MM.1S (cell line): ENCODE data around the gene CFC1.
"Not testable (repeated sequence)": the region's sequence is repeated elsewhere in the genome, so short reads cannot be mapped to it uniquely, and the experiment has no call there.

Source experiments
- DNase-seq: peaks from one replicate; pipeline ENCODE4 v3.0.0-alpha.2; 2015
- H2AFZ ChIP-seq: fragments of 300-600 bp; sonication (generic); 2 replicates; pipeline ENCODE4 v1.6.0; 2016; ENCODE audit warnings: antibody characterized with exemption, low read length
- H3F3A ChIP-seq: fragments of 300-600 bp; sonication (generic); 2 replicates; pipeline ENCODE4 v1.6.1; 2016; ENCODE audit warnings: mild to moderate bottlenecking, antibody characterized with exemption, low read length, moderate library complexity, mixed read lengths; ENCODE audit not compliant: insufficient read depth
- H3K27ac ChIP-seq: fragments of 300-600 bp; sonication (generic); 2 replicates; pipeline ENCODE4 v1.5.1; 2016; ENCODE audit warnings: mild to moderate bottlenecking, low read length
- H3K27me3 ChIP-seq: fragments of 300-600 bp; sonication (generic); replicated peaks from 2 replicates; pipeline ENCODE4 v1.6.0; 2016; ENCODE audit warnings: low read length; ENCODE audit not compliant: insufficient read depth
- H3K36me3 ChIP-seq: fragments of 300-600 bp; sonication (generic); replicated peaks from 2 replicates; pipeline ENCODE4 v1.6.1; 2016; ENCODE audit warnings: mild to moderate bottlenecking, low read length, mixed read lengths; ENCODE audit not compliant: insufficient read depth
- H3K4me1 ChIP-seq: fragments of 300-600 bp; sonication (generic); 2 replicates; pipeline ENCODE4 v1.6.1; 2016; ENCODE audit warnings: low read length, mixed read lengths
- H3K4me2 ChIP-seq: fragments of 300-600 bp; sonication (generic); 2 replicates; pipeline ENCODE4 v1.6.0; 2016; ENCODE audit warnings: low read depth, low read length
- H3K4me3 ChIP-seq: fragments of 300-600 bp; sonication (generic); 2 replicates; pipeline ENCODE4 v1.5.1; 2016; ENCODE audit warnings: low read length, mixed read lengths
- H3K79me2 ChIP-seq: fragments of 300-600 bp; sonication (generic); 2 replicates; pipeline ENCODE4 v1.6.1; 2016; ENCODE audit warnings: mixed run types, low read length, mixed read lengths
- H3K9ac ChIP-seq: fragments of 300-600 bp; sonication (generic); 2 replicates; pipeline ENCODE4 v1.6.1; 2016; ENCODE audit warnings: low read length, mixed read lengths
- H3K9me2 ChIP-seq: fragments of 300-600 bp; sonication (generic); replicated peaks from 2 replicates; pipeline ENCODE4 v1.6.1; 2016; ENCODE audit warnings: mild to moderate bottlenecking, low read length, mixed read lengths; ENCODE audit not compliant: insufficient read depth
- H3K9me3 ChIP-seq: fragments of 300-600 bp; sonication (generic); replicated peaks from 2 replicates; pipeline ENCODE4 v1.6.1; 2016; ENCODE audit warnings: mild to moderate bottlenecking, low read length, mixed read lengths; ENCODE audit not compliant: insufficient read depth
- H4K20me1 ChIP-seq: fragments of 300-600 bp; sonication (generic); 2 replicates; pipeline ENCODE4 v1.6.1; 2016; ENCODE audit warnings: mild to moderate bottlenecking, low read length, moderate library complexity, mixed read lengths; ENCODE audit not compliant: insufficient read depth

The CFC1 gene

GRCh38 chr2:130599393-130599792, at the start of gene CFC1:
CFC1 (minus strand) TSS chr2:130599575; CDS start chr2:130599287, 288 bp downstream.
- not testable (repeated sequence) for DNase-seq, H3K4me3 ChIP-seq, H3K4me1 ChIP-seq, H2AFZ ChIP-seq, H3K4me2 ChIP-seq, H3K27me3 ChIP-seq, H3K9me2 ChIP-seq, H4K20me1 ChIP-seq, H3F3A ChIP-seq, H3K9ac ChIP-seq, H3K9me3 ChIP-seq, H3K27ac ChIP-seq, H3K79me2 ChIP-seq, H3K36me3 ChIP-seq

- not testable (repeated sequence) for H3K9me3 ChIP-seq, H3K9ac ChIP-seq, H3K9me2 ChIP-seq, H3K36me3 ChIP-seq, H2AFZ ChIP-seq, DNase-seq, H3K4me3 ChIP-seq, H3K4me1 ChIP-seq, H3F3A ChIP-seq, H3K27me3 ChIP-seq, H3K79me2 ChIP-seq, H3K27ac ChIP-seq, H4K20me1 ChIP-seq, H3K4me2 ChIP-seq
Measured at GRCh38 chr2:130641688-130642087, 42.3 kb upstream of the CFC1 start.

- not testable (repeated sequence) for H3K79me2 ChIP-seq, H3K27ac ChIP-seq, H3K9ac ChIP-seq, H3K4me3 ChIP-seq, H3K4me1 ChIP-seq, H3K4me2 ChIP-seq, H3K9me3 ChIP-seq, H2AFZ ChIP-seq, H3K36me3 ChIP-seq, DNase-seq, H3K9me2 ChIP-seq, H3K27me3 ChIP-seq, H4K20me1 ChIP-seq, H3F3A ChIP-seq
Measured at GRCh38 chr2:130638973-130639372, 39.6 kb upstream of the CFC1 start.

GRCh38 chr2:130628784-130629475, 29.6 kb upstream of the CFC1 start:
- H4K20me1 ChIP-seq, H3K4me1 ChIP-seq, H3K9me3 ChIP-seq, H2AFZ ChIP-seq, H3K9ac ChIP-seq, H3K36me3 ChIP-seq, H3K4me3 ChIP-seq, H3K9me2 ChIP-seq, DNase-seq, H3K27ac ChIP-seq, H3K27me3 ChIP-seq, H3K79me2 ChIP-seq, H3F3A ChIP-seq, H3K4me2 ChIP-seq: not testable (repeated sequence)

- H3K4me3 ChIP-seq, DNase-seq, H3K9ac ChIP-seq: not testable (repeated sequence)
Measured at GRCh38 chr2:130611140-130611539, 11.8 kb upstream of the CFC1 start, which contains the start of gene POTEJ. POTEJ (plus strand) TSS chr2:130611440; CDS start chr2:130611533, 93 bp downstream.

GRCh38 chr2:130610486-130610885, 11.1 kb upstream of the CFC1 start:
- not testable (repeated sequence) for H3K27me3 ChIP-seq, H3K79me2 ChIP-seq, H2AFZ ChIP-seq, H3K4me2 ChIP-seq, H4K20me1 ChIP-seq, DNase-seq, H3K9me3 ChIP-seq, H3K9me2 ChIP-seq, H3K27ac ChIP-seq, H3K36me3 ChIP-seq, H3K4me3 ChIP-seq, H3F3A ChIP-seq, H3K9ac ChIP-seq, H3K4me1 ChIP-seq

More at GRCh38 chr2:130611140-130611539, 11.8 kb upstream of the CFC1 start, which contains the start of gene POTEJ:
- H3K4me1 ChIP-seq, H2AFZ ChIP-seq, H3K79me2 ChIP-seq, H3K9me2 ChIP-seq, H3F3A ChIP-seq, H3K27ac ChIP-seq, H3K36me3 ChIP-seq, H3K9me3 ChIP-seq, H3K27me3 ChIP-seq, H3K4me2 ChIP-seq, H4K20me1 ChIP-seq: not testable (repeated sequence)

- H3K9me2 ChIP-seq, H3K36me3 ChIP-seq, H4K20me1 ChIP-seq: not testable (repeated sequence)
Measured at GRCh38 chr2:130609002-130609920, 9.9 kb upstream of the CFC1 start.

More at GRCh38 chr2:130609002-130609920, 9.9 kb upstream of the CFC1 start:
- DNase-seq, H3K9me3 ChIP-seq, H3K79me2 ChIP-seq, H3K4me1 ChIP-seq, H3K27ac ChIP-seq, H3F3A ChIP-seq, H3K4me2 ChIP-seq, H3K4me3 ChIP-seq, H2AFZ ChIP-seq, H3K27me3 ChIP-seq, H3K9ac ChIP-seq: not testable (repeated sequence)
